GM21529 (cell line): Measurements from ENCODE around the gene CAP2.

Experiments used
- ATAC-seq: cut with Tn5 transposase; IDR thresholded peaks from one replicate; pipeline ENCODE4 v1.9.1; 2021; ENCODE audit not compliant: unreplicated experiment

CAP2 gene

DNA sequence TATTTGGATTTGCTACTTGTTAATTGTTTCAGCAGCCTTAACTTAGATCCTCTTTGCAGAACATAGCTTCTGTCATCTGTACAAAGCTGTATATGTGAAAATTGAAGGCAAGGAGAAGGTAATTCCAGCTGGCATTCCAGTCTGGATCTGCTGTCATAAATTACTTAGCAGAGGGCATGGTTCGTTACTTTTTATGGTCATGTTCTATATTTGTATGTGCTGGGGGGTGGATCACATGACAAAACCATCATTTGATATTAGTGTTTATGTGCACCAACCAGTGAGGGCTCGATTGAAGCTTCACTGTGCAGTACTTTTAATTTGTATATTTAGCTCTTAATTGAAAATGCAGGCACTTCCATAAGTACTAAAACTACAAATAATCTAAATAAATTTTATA is 80.2 kb downstream of the CAP2 start:
- ATAC-seq, result no peak

DNA sequence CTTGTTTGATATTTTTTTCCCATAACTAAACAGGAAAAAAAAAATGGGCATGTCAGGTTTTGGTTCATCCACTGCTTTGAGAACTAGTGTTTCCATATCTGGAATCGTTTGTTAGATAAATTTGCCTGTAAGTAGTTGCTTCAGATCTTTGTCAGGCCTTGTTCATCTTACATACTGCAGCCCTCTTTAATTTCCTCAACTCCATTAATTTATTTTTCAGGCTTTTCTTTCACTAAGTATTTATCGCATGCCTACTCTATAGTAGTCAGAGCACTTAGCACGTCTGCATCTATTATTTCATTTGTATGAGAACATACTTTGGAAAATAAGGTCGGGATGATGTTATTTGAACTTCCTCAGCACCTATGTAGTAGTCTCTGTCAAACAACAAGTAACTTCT is 80.9 kb downstream of the CAP2 start:
- no peak for ATAC-seq

- no peak for ATAC-seq
Measured at GRCh38 chr6:17475606-17476244, 82.3 kb downstream of the CAP2 start.

DNA sequence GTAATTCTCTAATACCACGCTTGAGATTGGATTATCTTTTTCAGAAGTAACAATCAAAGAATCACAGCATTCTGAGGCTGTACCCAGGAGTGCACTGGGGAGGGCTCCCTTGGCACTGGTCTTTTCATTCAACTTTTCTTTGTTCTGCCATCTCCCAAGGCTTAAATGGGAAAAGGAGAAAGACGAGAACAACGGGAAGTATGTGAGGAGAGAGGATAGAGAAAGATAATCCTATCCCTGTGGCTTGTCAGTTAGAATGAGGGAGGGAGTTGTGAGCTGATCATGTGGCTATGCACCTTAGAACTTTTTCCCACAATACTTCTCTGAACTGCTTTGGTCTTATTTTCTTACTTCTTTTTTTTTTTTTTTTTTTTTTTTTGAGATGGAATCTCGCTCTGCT is 83.1 kb downstream of the CAP2 start:
- no peak for ATAC-seq

GRCh38 chr6:17477356-17477755 is 84.0 kb downstream of the CAP2 start:
- no peak for ATAC-seq

DNA sequence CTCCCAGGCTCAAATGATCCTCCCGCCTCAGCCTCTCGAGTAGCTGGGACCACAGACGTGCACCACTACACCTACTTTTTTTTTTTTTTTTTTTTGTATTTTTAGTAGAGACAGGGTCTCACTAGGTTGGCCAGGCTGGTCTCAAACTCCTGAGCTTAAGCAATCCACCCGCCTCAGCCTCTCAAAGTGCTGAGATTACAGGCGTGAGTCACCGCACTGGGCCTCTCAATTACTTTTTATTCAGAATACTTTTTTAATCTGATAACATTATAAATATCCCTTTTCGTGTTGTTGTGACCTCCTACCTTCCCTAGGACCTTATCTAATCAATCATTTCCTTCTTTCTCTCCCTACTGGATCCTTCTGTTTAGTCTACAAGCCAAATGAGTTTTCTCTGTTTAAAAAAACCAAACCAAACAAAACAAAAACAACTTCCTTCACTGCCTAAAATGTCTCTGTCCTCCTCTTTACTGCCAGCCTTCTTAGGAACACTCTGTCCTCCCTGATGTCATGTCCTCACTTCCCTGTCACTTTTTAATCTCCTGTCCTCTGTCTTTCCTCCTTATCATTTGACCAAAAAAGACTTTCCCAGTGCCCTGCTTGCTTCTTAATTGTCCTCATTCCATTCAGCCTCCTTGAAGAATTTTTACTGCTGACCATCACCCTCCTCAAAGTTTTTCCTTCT is 85.0 kb downstream of the CAP2 start:
- ATAC-seq, result no peak

DNA sequence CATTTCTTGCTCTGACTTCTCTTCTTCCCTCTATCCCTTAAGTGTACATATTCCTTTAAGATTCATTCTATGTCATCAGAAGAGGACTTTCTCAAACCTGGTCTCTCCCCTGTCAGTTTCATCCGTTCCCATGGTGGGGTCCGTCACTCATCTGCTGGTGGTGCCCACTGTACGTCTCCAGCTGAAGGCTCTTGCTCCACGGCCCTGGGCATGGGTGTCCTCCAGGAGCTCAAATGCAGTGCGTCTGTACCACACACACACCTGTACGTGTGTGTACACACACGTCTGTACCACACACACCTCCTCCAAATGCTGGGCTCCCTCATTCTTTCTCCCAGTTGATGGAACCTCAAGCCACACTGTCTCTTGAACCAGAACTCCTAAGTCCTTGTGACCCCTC is 85.6 kb downstream of the CAP2 start:
- no peak for ATAC-seq

- ATAC-seq, result no peak
Measured at GRCh38 chr6:17480476-17480875, 87.1 kb downstream of the CAP2 start.

DNA sequence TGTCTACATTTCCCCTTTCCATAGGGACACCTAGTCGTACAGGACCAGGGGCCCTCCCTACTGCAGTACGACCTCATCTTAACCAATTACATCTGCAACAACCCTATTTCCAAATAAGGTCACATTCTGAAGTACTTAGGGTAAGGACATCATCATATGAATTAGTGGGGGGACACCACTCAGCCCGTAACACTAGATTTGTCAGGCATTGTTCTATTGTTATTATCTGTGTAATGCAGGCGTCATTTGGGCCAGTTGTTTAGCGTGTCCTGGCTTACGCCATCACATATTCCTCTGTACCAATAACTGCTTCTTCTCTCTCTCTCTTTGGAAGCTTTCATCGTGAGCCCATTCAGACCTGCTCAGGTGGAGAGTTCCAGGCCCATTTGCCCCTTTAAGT is 89.3 kb downstream of the CAP2 start:
- no peak for ATAC-seq

- no peak for ATAC-seq
Measured at GRCh38 chr6:17483391-17484016, 90.1 kb downstream of the CAP2 start.

GRCh38 chr6:17484201-17484849 is 90.9 kb downstream of the CAP2 start:
- no peak for ATAC-seq

- no peak for ATAC-seq
Measured at GRCh38 chr6:17485181-17485580, 91.8 kb downstream of the CAP2 start.

DNA sequence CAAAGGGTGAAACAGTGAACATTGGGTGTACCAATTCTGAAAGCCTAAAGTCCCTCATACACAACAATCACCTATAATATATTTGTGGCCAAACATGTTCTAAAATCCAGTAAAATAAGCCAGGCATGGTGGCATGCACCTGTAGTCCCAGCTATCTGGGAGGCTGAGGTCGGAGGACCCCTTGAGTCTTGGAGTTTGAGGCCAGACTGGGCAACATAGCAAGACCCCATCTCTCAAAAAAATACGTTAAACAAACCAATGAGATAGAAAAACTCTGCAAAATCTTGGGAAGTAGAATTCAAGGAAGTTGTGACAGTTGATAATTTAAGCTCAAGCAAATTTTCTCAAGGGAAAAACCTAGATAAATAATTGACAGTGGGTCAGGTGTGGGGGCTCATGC is 92.6 kb downstream of the CAP2 start:
- ATAC-seq, result no peak

DNA sequence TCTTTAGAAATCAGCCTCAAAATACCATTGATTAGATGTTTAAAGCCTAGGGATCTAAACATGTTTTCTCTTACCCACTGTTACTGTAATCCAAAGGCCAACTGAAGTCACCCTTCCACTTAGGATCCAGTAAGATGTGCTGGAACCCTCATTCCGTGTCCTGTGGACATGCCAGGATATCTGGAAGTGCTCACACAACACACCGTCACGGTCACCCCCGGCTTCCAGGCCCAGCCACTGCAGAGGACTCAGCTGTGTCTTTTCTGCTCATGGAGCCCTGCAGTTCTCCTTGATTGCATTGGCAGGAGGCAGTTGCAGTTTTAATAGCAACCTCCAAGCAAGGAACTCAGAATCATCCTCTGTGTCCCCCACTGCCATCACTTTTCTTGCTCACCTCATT is 93.3 kb downstream of the CAP2 start:
- no peak for ATAC-seq

GRCh38 chr6:17490724-17491123 is 97.3 kb downstream of the CAP2 start:
- ATAC-seq, result no peak

DNA sequence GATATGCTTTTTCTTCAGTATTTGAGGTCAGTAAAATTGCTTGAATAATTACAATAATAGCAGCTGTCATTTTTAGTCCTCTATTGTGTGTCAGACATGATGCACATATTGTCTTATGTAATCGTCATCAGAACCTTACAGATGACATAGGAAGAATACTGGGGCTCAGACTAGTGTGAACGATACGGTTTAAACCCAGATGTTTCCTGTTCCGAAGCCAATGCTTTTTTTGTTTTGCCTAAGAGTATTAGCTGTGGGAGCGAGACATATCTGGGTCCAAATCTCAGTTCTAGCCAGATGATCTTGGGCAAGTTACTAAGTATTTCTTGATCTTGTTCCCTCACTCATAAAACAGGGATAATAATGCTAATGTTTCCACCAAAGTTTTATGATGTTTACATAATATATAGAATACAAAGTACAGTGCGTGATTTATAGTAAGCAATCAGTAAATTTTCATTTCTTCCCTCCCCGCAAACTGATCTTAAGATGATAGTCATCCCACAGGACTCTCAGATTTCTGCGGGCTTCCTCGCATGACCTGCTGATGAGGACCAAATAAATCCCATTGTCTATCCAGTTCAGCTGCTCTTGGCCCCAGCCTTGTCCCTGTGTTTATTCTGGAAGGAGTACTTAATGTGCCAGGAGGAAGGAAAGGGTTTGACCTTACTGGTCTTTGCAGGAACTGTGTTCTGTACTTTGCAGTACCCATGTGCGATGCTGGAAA is 98.2 kb downstream of the CAP2 start:
- ATAC-seq, result no peak

GRCh38 chr6:17492350-17492749 is 99.0 kb downstream of the CAP2 start:
- ATAC-seq, result no peak

DNA sequence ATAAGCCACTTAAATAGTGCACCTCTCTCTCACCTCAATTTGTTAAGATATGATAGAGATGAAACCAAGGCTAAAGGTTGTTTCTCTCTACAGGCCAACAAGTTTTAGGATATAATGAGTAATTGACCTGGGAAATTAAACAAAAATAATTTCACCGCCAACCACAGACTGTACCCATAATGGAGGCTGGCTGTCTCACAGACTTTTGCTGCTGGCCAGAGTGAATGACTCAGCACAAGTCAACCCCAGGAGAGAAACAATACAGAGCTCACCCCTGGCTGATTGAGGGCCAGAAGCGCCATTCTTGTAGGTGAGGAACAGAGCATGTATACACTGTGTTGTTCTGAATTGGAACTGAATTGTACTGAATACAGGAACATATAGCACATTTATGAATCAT is 99.9 kb downstream of the CAP2 start:
- no peak for ATAC-seq

GRCh38 chr6:17494177-17494576 is 100.8 kb downstream of the CAP2 start:
- ATAC-seq, result no peak

DNA sequence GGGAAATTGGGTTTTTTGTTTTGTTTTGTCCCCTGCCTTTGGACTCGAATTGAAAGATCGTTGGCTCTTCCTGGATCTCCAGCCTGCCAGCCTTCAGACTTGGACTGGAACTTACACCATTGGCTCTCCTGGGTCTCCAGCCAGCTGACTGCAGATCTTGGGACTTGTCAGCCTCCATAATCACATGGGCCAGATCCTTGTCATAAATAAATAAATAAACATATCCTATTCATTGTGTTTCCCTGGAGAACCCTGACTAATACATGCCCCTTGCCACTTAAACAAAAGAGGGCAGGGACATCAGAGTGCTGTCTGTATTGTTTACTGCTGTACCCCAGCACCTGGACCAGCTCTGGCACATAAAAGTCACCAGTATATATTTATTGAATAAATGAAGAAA is 101.5 kb downstream of the CAP2 start:
- no peak for ATAC-seq

- no peak for ATAC-seq
Measured at GRCh38 chr6:17497535-17498095, 104.2 kb downstream of the CAP2 start.
